H1 (cell line): Measurements from ENCODE around the gene PMEPA1. TPM values are rescaled to one million over a fixed set of nuclear protein-coding genes. Genes with fewer than 3 reads are reported as not detected.

Experiments
- CTCF ChIA-PET: fragments of 300-600 bp; sonication (Branson Sonifier 250); formaldehyde crosslinking; loops from one replicate; lab custom pipeline; 2021; ENCODE audit not compliant: partially characterized antibody; lab: Charles Lee
- POLR2A ChIA-PET: fragments of 300-600 bp; sonication (Branson Sonifier 250); formaldehyde crosslinking; loops from one replicate; lab custom pipeline; 2021; ENCODE audit warnings: inconsistent platforms; ENCODE audit not compliant: partially characterized antibody; lab: Charles Lee
- DNase-seq, 2 experiments: peaks; one replicate each; pipeline versions ENCODE4 v3.0.0 to v3.0.0-alpha.2; 2010 to 2022; ENCODE audit warnings: low spot score in 2 of 2, low read depth in 1 of 2, mixed read lengths in 1 of 2
- FAIRE-seq: peaks from 2 replicates; lab custom pipeline; 2011; peaks lifted over from hg19 to GRCh38; lab: Jason Lieb, UNC
- H2AFZ ChIP-seq: 2 replicates; pipeline ENCODE4 v1.8.1; 2012; ENCODE audit warnings: low read length, inconsistent platforms
- H2AK5ac ChIP-seq: 2 replicates; pipeline ENCODE4 v1.6.1; 2013; ENCODE audit warnings: low read depth, low read length
- H2BK120ac ChIP-seq: replicated peaks from 2 replicates; pipeline ENCODE3; 2013; ENCODE audit warnings: low read depth, low read length, inconsistent platforms
- H2BK12ac ChIP-seq: 2 replicates; pipeline ENCODE4 v1.6.1; 2013; ENCODE audit warnings: low read depth, low read length
- H2BK15ac ChIP-seq: 2 replicates; pipeline ENCODE4 v1.6.1; 2013; ENCODE audit warnings: low read length
- H2BK20ac ChIP-seq: 2 replicates; pipeline ENCODE4 v1.6.1; 2013; ENCODE audit warnings: low read length
- H2BK5ac ChIP-seq: 2 replicates; pipeline ENCODE4 v1.6.1; 2013; ENCODE audit warnings: low read depth, low read length
- H3K14ac ChIP-seq: 2 replicates; pipeline ENCODE4 v1.6.1; 2013; ENCODE audit warnings: inconsistent platforms; ENCODE audit not compliant: insufficient read length
- H3K18ac ChIP-seq: 2 replicates; pipeline ENCODE4 v1.6.1; 2013; ENCODE audit warnings: low read length; ENCODE audit errors: extremely low read depth
- H3K23ac ChIP-seq: 2 replicates; pipeline ENCODE4 v1.6.1; 2013; ENCODE audit warnings: inconsistent platforms; ENCODE audit not compliant: insufficient read length
- H3K23me2 ChIP-seq: 2 replicates; pipeline ENCODE4 v1.6.1; 2013; ENCODE audit warnings: low read depth, low read length
- H3K27ac ChIP-seq: 2 replicates; pipeline ENCODE4 v1.6.1; 2011; ENCODE audit warnings: low read depth, low read length, inconsistent platforms
- H3K27me3 ChIP-seq, 4 experiments: replicated peaks in 1 of 4; 1 replicate in 1 of 4; 2 replicates in 3 of 4; pipeline versions ENCODE4 v1.6.1 to v1.8.1; 2011 to 2013; ENCODE audit warnings: low read length in 3 of 4, mild to moderate bottlenecking in 3 of 4, inconsistent platforms in 2 of 4, mixed read lengths in 2 of 4, moderate library complexity in 1 of 4; ENCODE audit not compliant: control insufficient read depth in 3 of 4, insufficient read depth in 3 of 4; ENCODE audit errors: extremely low read depth in 1 of 4
- H3K36me3 ChIP-seq, 4 experiments: 2 replicates each; pipeline versions ENCODE4 v1.6.1 to v1.8.1; 2011 to 2013; ENCODE audit warnings: mild to moderate bottlenecking in 4 of 4, low read length in 3 of 4, moderate library complexity in 2 of 4, control low read depth in 1 of 4, inconsistent platforms in 1 of 4; ENCODE audit not compliant: insufficient read depth in 4 of 4, control insufficient read depth in 2 of 4
- H3K4ac ChIP-seq: replicated peaks from 2 replicates; pipeline ENCODE3; 2013; ENCODE audit warnings: low read length, low read depth, mixed read lengths, inconsistent platforms; ENCODE audit not compliant: insufficient read length
- H3K4me1 ChIP-seq, 4 experiments: replicated peaks in 1 of 4; 1 replicate in 1 of 4; 2 replicates in 3 of 4; pipeline versions ENCODE4 v1.6.1 to v1.8.1; 2011 to 2013; ENCODE audit warnings: low read length in 3 of 4, inconsistent platforms in 2 of 4, mixed read lengths in 1 of 4; ENCODE audit not compliant: insufficient read depth in 4 of 4, control insufficient read depth in 3 of 4
- H3K4me2 ChIP-seq, 2 experiments: 2 replicates each; pipeline versions ENCODE4 v1.6.1 to v1.8.1; 2011 to 2013; ENCODE audit warnings: low read depth in 2 of 2, low read length in 2 of 2, control low read depth in 1 of 2, inconsistent platforms in 1 of 2, mild to moderate bottlenecking in 1 of 2; ENCODE audit not compliant: insufficient read depth in 1 of 2
- H3K4me3 ChIP-seq, 4 experiments: fragments of 200-600, 300-600 bp in 1 of 4; sonication (generic), shearing (Covaris generic), sonication (Bioruptor Twin) in 1 of 4; 2 replicates each; pipeline versions ENCODE4 v1.5.1 to v1.8.1; 2011 to 2016; ENCODE audit warnings: low read length in 4 of 4, low read depth in 3 of 4, control low read depth in 2 of 4, inconsistent platforms in 2 of 4, mild to moderate bottlenecking in 2 of 4, mixed read lengths in 1 of 4, moderate library complexity in 1 of 4; ENCODE audit not compliant: insufficient read depth in 2 of 4; ENCODE audit errors: extremely low read depth in 1 of 4
- H3K56ac ChIP-seq: replicated peaks from 2 replicates; pipeline ENCODE3; 2013; ENCODE audit warnings: low read depth, mild to moderate bottlenecking, mixed read lengths, low read length, inconsistent platforms; ENCODE audit not compliant: insufficient read length
- H3K79me1 ChIP-seq: 2 replicates; pipeline ENCODE4 v1.6.1; 2013; ENCODE audit warnings: low read depth, low read length, control low read depth
- H3K79me2 ChIP-seq, 2 experiments: 2 replicates each; pipeline versions ENCODE4 v1.6.1 to v1.8.1; 2012 to 2013; ENCODE audit warnings: low read length in 2 of 2, mild to moderate bottlenecking in 2 of 2, inconsistent platforms in 1 of 2; ENCODE audit not compliant: insufficient read depth in 2 of 2, control insufficient read depth in 1 of 2
- H3K9ac ChIP-seq, 4 experiments: replicated peaks in 1 of 4; 1 replicate in 1 of 4; 2 replicates in 3 of 4; pipeline versions ENCODE4 v1.6.1 to v1.8.1; 2011 to 2013; ENCODE audit warnings: low read depth in 3 of 4, low read length in 3 of 4, control low read depth in 2 of 4, mild to moderate bottlenecking in 2 of 4, moderate library complexity in 2 of 4, inconsistent platforms in 1 of 4; ENCODE audit errors: extremely low read depth in 1 of 4
- H3K9me3 ChIP-seq, 2 experiments: 2 replicates each; pipeline versions ENCODE4 v1.6.1 to v1.8.1; 2012 to 2013; ENCODE audit warnings: mild to moderate bottlenecking in 2 of 2, moderate library complexity in 2 of 2, control low read depth in 1 of 2, inconsistent platforms in 1 of 2, low read depth in 1 of 2, low read length in 1 of 2, mixed read lengths in 1 of 2; ENCODE audit not compliant: insufficient read depth in 2 of 2
- H4K20me1 ChIP-seq, 2 experiments: replicated peaks in 1 of 2; 2 replicates each; pipeline versions ENCODE3 to v1.8.1; 2011 to 2013; ENCODE audit warnings: inconsistent platforms in 2 of 2, low read length in 2 of 2, mild to moderate bottlenecking in 1 of 2; ENCODE audit not compliant: insufficient read depth in 2 of 2, control insufficient read depth in 1 of 2
- H4K5ac ChIP-seq: 2 replicates; pipeline ENCODE4 v1.6.1; 2013; ENCODE audit warnings: low read length, low read depth, mixed read lengths, inconsistent platforms; ENCODE audit not compliant: insufficient read length
- H4K8ac ChIP-seq: 2 replicates; pipeline ENCODE4 v1.8.0; 2013; ENCODE audit warnings: mild to moderate bottlenecking, moderate library complexity, low read length, inconsistent platforms; ENCODE audit not compliant: insufficient read depth; ENCODE audit errors: extremely low read depth
- H4K91ac ChIP-seq: replicated peaks from 2 replicates; pipeline ENCODE3; 2013; ENCODE audit warnings: low read length, mixed read lengths, inconsistent platforms; ENCODE audit not compliant: insufficient read length
- ASH2L ChIP-seq: fragments of 200-600, 300-600 bp; sonication (generic); IDR thresholded peaks from one replicate; pipeline ENCODE4 v1.7.1; 2017; ENCODE audit warnings: low read length
- ATF2 ChIP-seq: IDR thresholded peaks from 2 replicates; pipeline ENCODE4 v1.6.1; 2012; ENCODE audit warnings: low read length, inconsistent platforms
- CBX8 ChIP-seq: fragments of 300-800, 300-1000 bp; sonication (generic); IDR thresholded peaks from 2 replicates; pipeline ENCODE4 v1.7.1; 2016; ENCODE audit warnings: low read depth, low read length, borderline replicate concordance
- EZH2 ChIP-seq: fragments of 200-600 bp; sonication (generic); IDR thresholded peaks from 2 replicates; pipeline ENCODE4 v1.7.1; 2012; ENCODE audit warnings: low read depth, mild to moderate bottlenecking, moderate library complexity, low read length, inconsistent platforms; ENCODE audit not compliant: severe bottlenecking
- HDAC6 ChIP-seq: IDR thresholded peaks from one replicate; pipeline ENCODE4 v1.7.1; 2012; ENCODE audit warnings: low read depth, mild to moderate bottlenecking, inconsistent platforms, low read length, moderate library complexity
- MAFK ChIP-seq: IDR thresholded peaks from 2 replicates; pipeline ENCODE4 v1.6.1; 2012; ENCODE audit warnings: low read depth, mild to moderate bottlenecking, improper control_type of control experiment, low read length
- PHF8 ChIP-seq: fragments of 200-600 bp; sonication (generic); conservative IDR thresholded peaks from 2 replicates; pipeline ENCODE4 v1.7.1; 2012; ENCODE audit warnings: low read depth, mild to moderate bottlenecking, inconsistent platforms, low read length, moderate library complexity
- POLR2A ChIP-seq, 2 experiments: IDR thresholded peaks; 1 replicate in 1 of 2; 2 replicates in 1 of 2; pipeline ENCODE4 v1.6.1; 2011; ENCODE audit warnings: low read depth in 2 of 2, low read length in 2 of 2, mild to moderate bottlenecking in 2 of 2; ENCODE audit errors: control extremely low read depth in 1 of 2
- POLR2AphosphoS5 ChIP-seq: IDR thresholded peaks from 2 replicates; pipeline ENCODE4 v1.6.1; 2011; ENCODE audit warnings: low read depth, low read length
- YY1 ChIP-seq: IDR thresholded peaks from 2 replicates; pipeline ENCODE4 v1.6.1; 2011; ENCODE audit warnings: low read depth, mild to moderate bottlenecking, low read length
- WGBS, 2 experiments: shearing (Covaris generic) in 1 of 2; methylation state at CpG; one replicate each; pipeline versions ENCODE4 v1.1.6 to v1.1.7; 2013 to 2015; ENCODE audit warnings: low lambda C conversion rate in 2 of 2, mixed read lengths in 2 of 2, inconsistent platforms in 1 of 2, low coverage in 1 of 2, missing lambda C conversion rate in 1 of 2; ENCODE audit not compliant: insufficient replicate concordance in 2 of 2, insufficient coverage in 1 of 2, insufficient read length in 1 of 2; ENCODE audit errors: extremely low coverage in 1 of 2, missing lambda C conversion rate in 1 of 2; 5-methylcytosine and 5-hydroxymethylcytosine counted together
- polyA plus RNA-seq, 7 experiments: library from polyadenylated mRNA; depleted of rRNA in 3 of 7; stranded (reverse) in 5 of 7; unstranded in 2 of 7; fragments of >200 nt in 5 of 7; fragments of 200-250 nt in 2 of 7; gene quantifications; 1 replicate in 5 of 7; 2 replicates in 1 of 7; 4 replicates in 1 of 7; pipeline versions ENCODE4 v1.2.1 to v1.2.3, GENCODE V29; 2011 to 2013; ENCODE audit warnings: missing spikeins in 2 of 7, mixed read lengths in 2 of 7
- total RNA-seq: library from RNA; stranded (reverse); fragmentation: NEBNext Ultra II Directional; extraction: Animal tissue kit (Norgen Biotek cat#: 25700); gene quantifications from 2 replicates; pipeline ENCODE4 v1.2.1, GENCODE V29; 2021

Gene PMEPA1
- total and polyA plus RNA-seq, 2 of the 8 experiments (the other 6 are each of a cell fraction or from before 2014, with no cell fraction given), result 12.7 to 20.5 TPM

DNA sequence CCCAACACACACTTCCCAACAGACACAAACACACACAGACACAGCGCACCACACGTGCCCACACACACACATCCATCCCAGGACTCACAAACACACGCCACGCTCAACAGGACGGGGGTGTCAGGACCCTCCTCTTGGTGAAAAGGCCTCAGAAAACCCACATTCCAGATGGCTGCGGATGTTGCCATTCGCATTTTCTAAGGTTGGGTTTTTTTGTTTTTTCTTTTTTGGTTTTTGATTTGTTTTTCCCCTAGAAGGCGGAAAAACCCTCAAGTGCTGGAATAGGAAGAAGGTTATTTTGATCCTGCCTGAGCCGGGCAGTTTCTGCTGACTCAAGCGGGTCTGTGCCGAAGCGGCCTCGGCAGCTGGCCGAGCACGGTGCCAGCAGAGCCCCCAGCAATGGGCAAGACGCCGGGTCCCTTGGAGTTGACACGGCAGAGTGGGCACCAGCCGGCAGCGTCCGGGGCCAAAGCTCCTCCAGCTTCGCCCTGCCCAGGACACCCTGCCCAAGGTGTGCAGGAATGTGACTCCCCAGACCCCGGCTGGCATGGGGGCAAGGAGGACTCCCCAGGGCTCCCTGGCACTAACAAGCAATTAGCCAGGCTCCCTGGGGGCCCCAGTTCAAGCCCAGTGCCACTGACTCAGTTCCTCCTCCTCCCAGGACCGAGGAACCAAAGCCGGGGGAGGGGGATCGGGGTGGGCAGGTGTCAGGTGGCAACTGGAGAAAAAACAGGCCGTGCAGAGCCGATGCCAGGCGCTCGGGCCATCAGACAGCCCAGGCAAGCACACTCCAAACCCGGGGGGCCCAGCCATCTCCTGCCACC, 48.7 kb downstream of the PMEPA1 start:
- H3K23ac ChIP-seq, result no peak overlapping the region
- no peak overlapping the region for H4K8ac ChIP-seq
- no peak overlapping the region for H3K4me2 ChIP-seq
- peak overlapping the region; percentile 60; the same call in 1 of the 2 replicates for H2BK5ac ChIP-seq
- ChIA-PET CTCF (no interaction called here), POLR2A (no interaction called here)
- H2AK5ac ChIP-seq, result no peak overlapping the region; the same call in 1 of the 2 replicates
- H3K36me3 ChIP-seq, result peaks cover 0 to 5% (median 2%) of the 10 kb centered on the region in 4 experiments; a peak in 3 of 8 replicates
- H3K27ac ChIP-seq, result no peak overlapping the region
- H2BK20ac ChIP-seq, result no peak overlapping the region
- H3K27me3 ChIP-seq, result no peaks in the 10 kb centered on the region
- FAIRE-seq, result no peak
- H2BK120ac ChIP-seq, result no peak overlapping the region
- no peak overlapping the region for H3K14ac ChIP-seq
- TF ChIP-seq POLR2A (IDR thresholded peaks at IDR 0.05; ENCODE audit: control extremely low read depth in 1 of 2, low read depth in 2 of 2, low read length in 2 of 2) (no peak), ATF2 (no peak), YY1 (no peak), PHF8 (no peak), ASH2L (no peak), CBX8 (no peak), MAFK (no peak), HDAC6 (no peak), EZH2 (no peak), POLR2AphosphoS5 (no peak)
- no peak overlapping the region for H3K4me3 ChIP-seq
- H3K18ac ChIP-seq, result no peak overlapping the region
- H3K23me2 ChIP-seq, result peaks cover 8% of the 10 kb centered on the region; the same call in 1 of the 2 replicates
- H3K9ac ChIP-seq, result no peak overlapping the region; a peak in 1 of 7 replicates
- peak in 1 of 2 experiments; percentile 42 for DNase-seq
- peaks cover 0 to 14% (median under 1%) of the 10 kb centered on the region in 4 experiments; a peak in 5 of 7 replicates for H3K4me1 ChIP-seq
- H2AFZ ChIP-seq, result no peak overlapping the region
- H4K91ac ChIP-seq, result no peak overlapping the region
- H3K4ac ChIP-seq, result no peak overlapping the region
- H3K9me3 ChIP-seq, result no peaks in the 10 kb centered on the region
- peaks cover 16% of the 10 kb centered on the region for H3K79me1 ChIP-seq
- WGBS, 2 experiments, result 97% methylated on average over 26 of the region's 31 CpGs; no CpG with 5 or more reads in 1 of the 2 experiments
- H2BK15ac ChIP-seq, result no peak overlapping the region
- H2BK12ac ChIP-seq, result 0 out of 2 replicates have a peak overlapping the region, but pooled peaks have one; percentile 68
- no peak overlapping the region for H4K5ac ChIP-seq
- peaks cover 0 to 33% of the 10 kb centered on the region in 2 experiments; a peak in 3 of 4 replicates for H3K79me2 ChIP-seq
- H3K56ac ChIP-seq, result no peak overlapping the region
- H4K20me1 ChIP-seq, result peaks cover 2 to 24% of the 10 kb centered on the region in 2 experiments
